MM.1S (cell line): Measurements from ENCODE around the gene EPHB6.

Experiments
- DNase-seq: peaks from one replicate; pipeline ENCODE4 v3.0.0-alpha.2; 2015
- H2AFZ ChIP-seq: fragments of 300-600 bp; sonication (generic); 2 replicates; pipeline ENCODE4 v1.6.0; 2016; ENCODE audit warnings: antibody characterized with exemption, low read length
- H3F3A ChIP-seq: fragments of 300-600 bp; sonication (generic); 2 replicates; pipeline ENCODE4 v1.6.1; 2016; ENCODE audit warnings: mild to moderate bottlenecking, antibody characterized with exemption, low read length, moderate library complexity, mixed read lengths; ENCODE audit not compliant: insufficient read depth
- H3K27ac ChIP-seq: fragments of 300-600 bp; sonication (generic); 2 replicates; pipeline ENCODE4 v1.5.1; 2016; ENCODE audit warnings: mild to moderate bottlenecking, low read length
- H3K27me3 ChIP-seq: fragments of 300-600 bp; sonication (generic); replicated peaks from 2 replicates; pipeline ENCODE4 v1.6.0; 2016; ENCODE audit warnings: low read length; ENCODE audit not compliant: insufficient read depth
- H3K36me3 ChIP-seq: fragments of 300-600 bp; sonication (generic); replicated peaks from 2 replicates; pipeline ENCODE4 v1.6.1; 2016; ENCODE audit warnings: mild to moderate bottlenecking, low read length, mixed read lengths; ENCODE audit not compliant: insufficient read depth
- H3K4me1 ChIP-seq: fragments of 300-600 bp; sonication (generic); 2 replicates; pipeline ENCODE4 v1.6.1; 2016; ENCODE audit warnings: low read length, mixed read lengths
- H3K4me2 ChIP-seq: fragments of 300-600 bp; sonication (generic); 2 replicates; pipeline ENCODE4 v1.6.0; 2016; ENCODE audit warnings: low read depth, low read length
- H3K4me3 ChIP-seq: fragments of 300-600 bp; sonication (generic); 2 replicates; pipeline ENCODE4 v1.5.1; 2016; ENCODE audit warnings: low read length, mixed read lengths
- H3K79me2 ChIP-seq: fragments of 300-600 bp; sonication (generic); 2 replicates; pipeline ENCODE4 v1.6.1; 2016; ENCODE audit warnings: mixed run types, low read length, mixed read lengths
- H3K9ac ChIP-seq: fragments of 300-600 bp; sonication (generic); 2 replicates; pipeline ENCODE4 v1.6.1; 2016; ENCODE audit warnings: low read length, mixed read lengths
- H3K9me2 ChIP-seq: fragments of 300-600 bp; sonication (generic); replicated peaks from 2 replicates; pipeline ENCODE4 v1.6.1; 2016; ENCODE audit warnings: mild to moderate bottlenecking, low read length, mixed read lengths; ENCODE audit not compliant: insufficient read depth
- H3K9me3 ChIP-seq: fragments of 300-600 bp; sonication (generic); replicated peaks from 2 replicates; pipeline ENCODE4 v1.6.1; 2016; ENCODE audit warnings: mild to moderate bottlenecking, low read length, mixed read lengths; ENCODE audit not compliant: insufficient read depth
- H4K20me1 ChIP-seq: fragments of 300-600 bp; sonication (generic); 2 replicates; pipeline ENCODE4 v1.6.1; 2016; ENCODE audit warnings: mild to moderate bottlenecking, low read length, moderate library complexity, mixed read lengths; ENCODE audit not compliant: insufficient read depth
- EZH2 ChIP-seq: fragments of 300-600 bp; sonication (generic); optimal IDR thresholded peaks from 2 replicates; pipeline ENCODE3; 2017; ENCODE audit warnings: low read depth, mild to moderate bottlenecking, antibody characterized with exemption, low read length, mixed read lengths
- EZH2phosphoT487 ChIP-seq: fragments of 300-600 bp; sonication (generic); IDR thresholded peaks from 2 replicates; pipeline ENCODE4 v1.6.1; 2018; ENCODE audit warnings: antibody characterized with exemption, low read length
- TF ChIP-seq, protein P1 (sequence below): fragments of 300-600 bp; sonication (generic); IDR thresholded peaks from 2 replicates; pipeline ENCODE4 v1.5.1; 2016; ENCODE audit warnings: antibody characterized with exemption, low read length, mixed read lengths

Gene EPHB6

DNA sequence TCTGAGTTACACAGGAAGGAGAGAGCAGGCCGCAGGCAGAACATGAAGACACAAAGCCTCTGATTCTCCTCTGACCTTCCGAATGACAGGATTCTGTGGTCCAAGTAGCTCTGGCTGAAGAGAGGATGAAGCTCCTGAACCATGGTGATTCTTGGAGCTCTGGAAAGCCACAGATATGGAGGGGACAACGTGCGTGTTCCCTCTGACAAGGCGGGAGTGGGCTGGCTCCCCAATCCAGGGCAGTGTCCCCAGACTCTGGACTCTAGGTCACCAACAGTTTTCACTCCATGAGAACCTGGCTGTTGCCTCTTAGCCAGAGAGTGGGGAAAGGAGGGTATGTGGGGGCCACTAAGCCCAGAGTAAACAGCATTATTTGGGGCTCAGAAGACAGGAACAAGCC is 38.1 kb downstream of the EPHB6 start:
- Histone ChIP-seq H3K36me3 (no peaks in the 10 kb centered on the region), H2AFZ (no peak overlapping the region), H3K4me1 (no peaks in the 10 kb centered on the region), H3K79me2 (no peaks in the 10 kb centered on the region), H3F3A (no peaks in the 10 kb centered on the region), H3K9me3 (no peaks in the 10 kb centered on the region), H4K20me1 (no peaks in the 10 kb centered on the region), H3K9ac (no peak overlapping the region), H3K9me2 (no peaks in the 10 kb centered on the region), H3K27me3 (no peaks in the 10 kb centered on the region), H3K27ac (no peak overlapping the region), H3K4me3 (no peak overlapping the region), H3K4me2 (no peak overlapping the region)
- no peak for DNase-seq
- TF ChIP-seq, protein P1, sequence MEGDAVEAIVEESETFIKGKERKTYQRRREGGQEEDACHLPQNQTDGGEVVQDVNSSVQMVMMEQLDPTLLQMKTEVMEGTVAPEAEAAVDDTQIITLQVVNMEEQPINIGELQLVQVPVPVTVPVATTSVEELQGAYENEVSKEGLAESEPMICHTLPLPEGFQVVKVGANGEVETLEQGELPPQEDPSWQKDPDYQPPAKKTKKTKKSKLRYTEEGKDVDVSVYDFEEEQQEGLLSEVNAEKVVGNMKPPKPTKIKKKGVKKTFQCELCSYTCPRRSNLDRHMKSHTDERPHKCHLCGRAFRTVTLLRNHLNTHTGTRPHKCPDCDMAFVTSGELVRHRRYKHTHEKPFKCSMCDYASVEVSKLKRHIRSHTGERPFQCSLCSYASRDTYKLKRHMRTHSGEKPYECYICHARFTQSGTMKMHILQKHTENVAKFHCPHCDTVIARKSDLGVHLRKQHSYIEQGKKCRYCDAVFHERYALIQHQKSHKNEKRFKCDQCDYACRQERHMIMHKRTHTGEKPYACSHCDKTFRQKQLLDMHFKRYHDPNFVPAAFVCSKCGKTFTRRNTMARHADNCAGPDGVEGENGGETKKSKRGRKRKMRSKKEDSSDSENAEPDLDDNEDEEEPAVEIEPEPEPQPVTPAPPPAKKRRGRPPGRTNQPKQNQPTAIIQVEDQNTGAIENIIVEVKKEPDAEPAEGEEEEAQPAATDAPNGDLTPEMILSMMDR: no peak
- TF ChIP-seq EZH2phosphoT487 (no peak), EZH2 (no peak)

DNA sequence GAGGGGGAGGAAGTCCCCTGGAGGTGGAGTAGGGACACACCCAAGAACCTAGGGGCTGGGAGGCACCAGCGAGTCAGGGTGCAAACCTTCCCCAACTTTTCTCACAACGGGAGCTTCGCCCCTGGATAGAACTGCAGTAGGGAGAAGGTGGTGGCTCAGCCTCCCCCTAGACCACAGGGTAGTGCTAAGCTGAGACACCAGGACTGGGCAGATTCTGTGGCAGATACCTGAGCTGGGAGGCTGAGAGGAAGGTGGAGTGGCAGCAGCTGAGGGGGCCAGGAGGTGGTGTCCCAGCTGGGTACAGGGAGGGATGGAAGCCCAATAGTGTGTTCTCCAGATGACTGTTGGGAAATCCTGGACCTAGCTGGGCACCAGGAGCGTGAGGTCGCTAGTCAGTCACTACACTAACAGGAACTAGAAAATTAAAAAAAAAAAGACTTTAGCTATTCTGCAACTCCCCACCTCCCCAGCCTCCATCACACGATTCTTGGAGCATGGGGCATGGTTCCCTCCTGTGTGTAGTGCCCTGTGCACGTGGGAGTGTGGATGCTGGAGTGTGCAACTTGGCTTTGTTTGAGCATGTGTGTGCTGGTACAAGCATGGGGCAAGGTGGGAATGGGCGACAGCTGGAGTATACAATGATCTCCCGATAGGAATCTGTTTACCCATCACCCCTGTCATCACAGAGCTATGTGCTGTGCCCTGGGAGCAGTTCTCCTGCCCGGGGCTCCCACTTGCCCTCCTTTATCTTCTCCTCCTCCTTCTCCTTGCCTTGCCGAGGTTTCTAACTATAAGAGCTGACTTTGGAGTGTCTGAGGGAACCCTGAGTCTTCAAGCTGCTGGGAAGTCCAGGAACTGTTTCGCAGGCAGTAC is 39.5 kb downstream of the EPHB6 start:
- H3F3A ChIP-seq: no peaks in the 10 kb centered on the region
- no peak overlapping the region for H3K4me2 ChIP-seq
- no peaks in the 10 kb centered on the region for H3K36me3 ChIP-seq
- H3K4me1 ChIP-seq: no peaks in the 10 kb centered on the region
- H3K9me2 ChIP-seq: no peaks in the 10 kb centered on the region
- H3K4me3 ChIP-seq: no peak overlapping the region
- H3K9ac ChIP-seq: no peak overlapping the region
- H4K20me1 ChIP-seq: no peaks in the 10 kb centered on the region
- DNase-seq: no peak
- no peaks in the 10 kb centered on the region for H3K9me3 ChIP-seq
- TF ChIP-seq EZH2: no peak
- no peak for TF ChIP-seq EZH2phosphoT487
- TF ChIP-seq, protein P1: no peak
- no peak overlapping the region for H2AFZ ChIP-seq
- H3K27ac ChIP-seq: no peak overlapping the region
- H3K79me2 ChIP-seq: no peaks in the 10 kb centered on the region
- H3K27me3 ChIP-seq: no peaks in the 10 kb centered on the region

DNA sequence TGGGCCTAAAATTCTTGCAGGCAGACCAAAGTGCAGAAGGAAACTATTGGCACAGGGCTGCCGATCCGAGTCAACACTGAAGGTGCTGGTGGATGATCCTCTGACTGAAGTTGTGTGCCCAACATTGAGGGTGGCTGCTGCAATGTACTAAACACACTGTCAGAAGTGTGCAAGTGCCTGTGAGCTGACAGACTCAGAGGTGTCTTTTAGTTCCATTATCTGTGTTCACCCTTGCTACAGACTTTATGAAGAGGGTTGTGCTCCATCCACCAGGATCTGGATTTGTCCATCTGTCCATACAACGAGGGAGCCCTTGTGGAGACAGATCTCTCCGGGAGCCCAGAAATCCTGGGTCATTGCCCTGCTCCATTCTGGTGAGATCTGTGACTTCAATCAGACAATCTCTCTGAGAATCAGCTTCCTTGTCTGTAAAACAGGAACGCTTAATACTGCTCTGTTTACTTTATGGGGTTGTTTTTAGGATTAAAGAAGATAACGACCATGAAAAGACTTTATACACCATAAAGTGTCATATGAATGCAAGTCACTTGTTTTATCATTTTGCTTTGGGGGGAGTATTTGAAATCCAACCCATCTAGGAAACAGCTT is 40.2 kb downstream of the EPHB6 start:
- H3F3A ChIP-seq: no peaks in the 10 kb centered on the region
- H3K4me1 ChIP-seq: no peaks in the 10 kb centered on the region
- H3K27me3 ChIP-seq: no peaks in the 10 kb centered on the region
- no peak overlapping the region for H3K27ac ChIP-seq
- TF ChIP-seq EZH2phosphoT487 (no peak), EZH2 (no peak)
- TF ChIP-seq, protein P1: no peak
- no peak overlapping the region for H2AFZ ChIP-seq
- no peak overlapping the region for H3K4me2 ChIP-seq
- no peaks in the 10 kb centered on the region for H3K9me2 ChIP-seq
- H3K36me3 ChIP-seq: no peaks in the 10 kb centered on the region
- H3K79me2 ChIP-seq: no peaks in the 10 kb centered on the region
- DNase-seq: no peak
- H3K4me3 ChIP-seq: no peak overlapping the region
- no peaks in the 10 kb centered on the region for H3K9me3 ChIP-seq
- H4K20me1 ChIP-seq: no peaks in the 10 kb centered on the region
- H3K9ac ChIP-seq: no peak overlapping the region
